Measurements from ENCODE around the gene RNF10.
"Not testable (repeated sequence)": the region's sequence is repeated elsewhere in the genome, so short reads cannot be mapped to it uniquely, and the experiment has no call there.

Gene RNF10

DNA sequence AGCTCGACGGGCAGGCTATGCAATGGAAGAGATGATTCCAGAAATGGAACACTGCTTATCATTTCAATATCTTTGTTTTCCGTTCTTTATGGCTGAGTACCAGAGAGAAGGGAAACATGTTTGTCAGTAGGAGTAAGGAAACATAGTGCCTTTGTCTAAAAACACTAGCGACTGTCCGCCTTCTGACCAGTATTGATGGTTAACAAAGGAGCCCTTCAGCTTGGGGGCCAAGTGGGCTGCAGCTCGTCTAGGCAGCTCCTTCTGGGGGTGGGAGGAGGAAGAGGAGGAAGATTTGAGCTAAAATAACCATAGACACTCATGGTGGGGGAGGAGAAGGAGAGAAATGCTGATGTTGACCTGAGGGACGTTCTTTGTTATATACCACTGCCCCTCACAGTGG lies 20.2 kb upstream of the RNF10 start:
- Histone ChIP-seq H3K9ac (ENCODE audit: low read length) (no peak overlapping the region), H3K9me3 (ENCODE audit: insufficient read depth, low read length) (no peaks in the 10 kb centered on the region), H3K4me1 (ENCODE audit: low read length) (no peaks in the 10 kb centered on the region), H3K4me3 (ENCODE audit: low read length) (no peak overlapping the region), H3K79me2 (ENCODE audit: low read length) (no peaks in the 10 kb centered on the region), H3K27me3 (ENCODE audit: low read depth, low read length) (no peaks in the 10 kb centered on the region), H2AFZ (ENCODE audit: low read depth, low read length) (no peak overlapping the region), H3K36me3 (replicated peaks; ENCODE audit: low read depth, low read length) (peaks cover 17% of the 10 kb centered on the region), H3K4me2 (ENCODE audit: low read length) (no peak overlapping the region), H3K27ac (ENCODE audit: low read length) (no peak overlapping the region), H4K20me1 (ENCODE audit: insufficient read depth, low read length) (no peaks in the 10 kb centered on the region)
- TF ChIP-seq, protein P1, sequence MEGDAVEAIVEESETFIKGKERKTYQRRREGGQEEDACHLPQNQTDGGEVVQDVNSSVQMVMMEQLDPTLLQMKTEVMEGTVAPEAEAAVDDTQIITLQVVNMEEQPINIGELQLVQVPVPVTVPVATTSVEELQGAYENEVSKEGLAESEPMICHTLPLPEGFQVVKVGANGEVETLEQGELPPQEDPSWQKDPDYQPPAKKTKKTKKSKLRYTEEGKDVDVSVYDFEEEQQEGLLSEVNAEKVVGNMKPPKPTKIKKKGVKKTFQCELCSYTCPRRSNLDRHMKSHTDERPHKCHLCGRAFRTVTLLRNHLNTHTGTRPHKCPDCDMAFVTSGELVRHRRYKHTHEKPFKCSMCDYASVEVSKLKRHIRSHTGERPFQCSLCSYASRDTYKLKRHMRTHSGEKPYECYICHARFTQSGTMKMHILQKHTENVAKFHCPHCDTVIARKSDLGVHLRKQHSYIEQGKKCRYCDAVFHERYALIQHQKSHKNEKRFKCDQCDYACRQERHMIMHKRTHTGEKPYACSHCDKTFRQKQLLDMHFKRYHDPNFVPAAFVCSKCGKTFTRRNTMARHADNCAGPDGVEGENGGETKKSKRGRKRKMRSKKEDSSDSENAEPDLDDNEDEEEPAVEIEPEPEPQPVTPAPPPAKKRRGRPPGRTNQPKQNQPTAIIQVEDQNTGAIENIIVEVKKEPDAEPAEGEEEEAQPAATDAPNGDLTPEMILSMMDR (IDR thresholded peaks at IDR 0.05; ENCODE audit: low read depth, low read length) = no peak
- TF ChIP-seq EZH2phosphoT487 (IDR thresholded peaks at IDR 0.05; ENCODE audit: low read depth) = no peak

DNA sequence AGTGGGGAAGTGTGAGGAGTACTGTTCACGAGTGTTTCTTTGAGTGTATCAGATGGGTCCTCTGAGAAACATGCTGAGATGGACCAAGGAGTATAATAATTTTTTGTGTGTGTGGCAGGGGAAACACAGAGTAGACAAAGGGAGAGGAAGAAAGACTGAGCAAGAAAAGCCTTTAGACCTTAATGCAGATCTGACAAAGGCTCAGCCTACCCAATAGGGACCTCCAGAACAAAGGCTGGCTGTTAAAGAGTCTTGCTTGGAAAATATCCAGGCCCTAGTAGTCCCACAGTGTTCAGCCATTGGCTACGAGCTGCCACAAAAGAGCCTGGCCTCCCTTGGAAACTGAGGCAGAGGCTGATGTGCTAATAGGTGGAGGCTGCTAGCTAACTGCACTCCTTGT lies 18.7 kb upstream of the RNF10 start:
- no peak overlapping the region for H2AFZ ChIP-seq (ENCODE audit: low read depth, low read length)
- no peak overlapping the region for H3K4me3 ChIP-seq (ENCODE audit: low read length)
- H3K79me2 ChIP-seq (ENCODE audit: low read length) = no peaks in the 10 kb centered on the region
- no peaks in the 10 kb centered on the region for H4K20me1 ChIP-seq (ENCODE audit: insufficient read depth, low read length)
- H3K4me2 ChIP-seq (ENCODE audit: low read length) = no peak overlapping the region
- no peaks in the 10 kb centered on the region for H3K9me3 ChIP-seq (ENCODE audit: insufficient read depth, low read length)
- H3K27ac ChIP-seq (ENCODE audit: low read length) = no peak overlapping the region
- H3K9ac ChIP-seq (ENCODE audit: low read length) = no peak overlapping the region
- peaks cover 17% of the 10 kb centered on the region for H3K36me3 ChIP-seq (replicated peaks; ENCODE audit: low read depth, low read length)
- TF ChIP-seq EZH2phosphoT487 (IDR thresholded peaks at IDR 0.05; ENCODE audit: low read depth) = no peak
- TF ChIP-seq, protein P1 (IDR thresholded peaks at IDR 0.05; ENCODE audit: low read depth, low read length) = no peak
- no peaks in the 10 kb centered on the region for H3K27me3 ChIP-seq (ENCODE audit: low read depth, low read length)
- no peaks in the 10 kb centered on the region for H3K4me1 ChIP-seq (ENCODE audit: low read length)

DNA sequence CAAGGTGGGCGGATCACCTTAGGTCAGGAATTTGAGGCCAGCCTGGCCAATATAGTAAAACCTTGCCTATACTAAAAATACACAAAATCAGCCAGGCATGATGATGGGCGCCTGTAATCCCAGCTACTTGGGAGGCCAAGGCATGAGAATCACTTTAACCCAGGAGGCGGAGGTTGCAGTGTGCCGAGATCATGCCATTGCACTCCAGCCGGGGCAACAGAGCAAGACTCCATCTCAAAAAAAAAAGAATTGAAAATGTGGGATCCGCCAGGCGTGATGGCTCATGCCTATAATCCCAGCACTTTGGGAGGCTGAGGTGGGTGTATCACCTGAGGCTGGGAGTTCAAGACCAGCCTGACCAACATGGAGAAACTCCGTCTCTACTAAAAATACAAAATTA lies 14.8 kb upstream of the RNF10 start:
- not testable (repeated sequence) for H3K9ac ChIP-seq (ENCODE audit: low read length); H3K4me2 ChIP-seq (ENCODE audit: low read length); H4K20me1 ChIP-seq (ENCODE audit: insufficient read depth, low read length); H3K27me3 ChIP-seq (ENCODE audit: low read depth, low read length); H2AFZ ChIP-seq (ENCODE audit: low read depth, low read length); H3K9me3 ChIP-seq (ENCODE audit: insufficient read depth, low read length); H3K4me3 ChIP-seq (ENCODE audit: low read length); H3K27ac ChIP-seq (ENCODE audit: low read length); H3K79me2 ChIP-seq (ENCODE audit: low read length); H3K4me1 ChIP-seq (ENCODE audit: low read length)
- peaks cover 14% of the 10 kb centered on the region for H3K36me3 ChIP-seq (replicated peaks; ENCODE audit: low read depth, low read length)

DNA sequence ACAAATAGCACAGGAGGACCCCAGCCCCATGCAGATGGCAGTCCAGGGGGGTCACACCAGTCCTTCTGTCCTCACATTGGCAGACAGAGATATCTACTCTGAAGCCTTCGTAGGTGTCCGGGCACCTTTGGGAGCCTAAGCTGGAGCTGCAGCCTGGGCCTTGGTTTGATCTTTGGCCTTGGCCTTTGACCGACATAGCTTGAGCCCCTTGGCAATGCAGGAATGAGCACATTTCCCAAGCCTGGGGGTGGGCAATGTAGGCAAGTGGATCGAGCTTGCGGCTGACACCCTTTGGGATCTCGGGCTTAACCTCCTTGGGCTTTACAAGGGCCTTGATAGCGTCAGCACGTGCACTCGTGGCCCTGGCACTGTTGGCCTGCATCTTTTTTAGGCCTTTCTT lies 11.6 kb upstream of the RNF10 start:
- H3K9ac ChIP-seq (ENCODE audit: low read length) = no peak overlapping the region
- no peak for TF ChIP-seq EZH2phosphoT487 (IDR thresholded peaks at IDR 0.05; ENCODE audit: low read depth)
- TF ChIP-seq, protein P1 (IDR thresholded peaks at IDR 0.05; ENCODE audit: low read depth, low read length) = no peak
- H4K20me1 ChIP-seq (ENCODE audit: insufficient read depth, low read length) = no peaks in the 10 kb centered on the region
- H3K27me3 ChIP-seq (ENCODE audit: low read depth, low read length) = no peaks in the 10 kb centered on the region
- no peaks in the 10 kb centered on the region for H3K36me3 ChIP-seq (replicated peaks; ENCODE audit: low read depth, low read length)
- no peak overlapping the region for H2AFZ ChIP-seq (ENCODE audit: low read depth, low read length)
- H3K27ac ChIP-seq (ENCODE audit: low read length) = no peak overlapping the region
- H3K4me2 ChIP-seq (ENCODE audit: low read length) = no peak overlapping the region
- no peaks in the 10 kb centered on the region for H3K9me3 ChIP-seq (ENCODE audit: insufficient read depth, low read length)
- H3K4me3 ChIP-seq (ENCODE audit: low read length) = no peak overlapping the region
- no peaks in the 10 kb centered on the region for H3K4me1 ChIP-seq (ENCODE audit: low read length)
- peaks cover 3% of the 10 kb centered on the region; the same call in 1 of the 2 replicates for H3K79me2 ChIP-seq (ENCODE audit: low read length)
